KMS-11 (cell line): ENCODE measurements around the gene PLPP1.

ENCODE experiments used
- H2AFZ ChIP-seq: fragments of 200-600 bp; sonication (generic); 2 replicates; pipeline ENCODE4 v1.6.1; 2016; ENCODE audit warnings: antibody characterized with exemption, mixed run types, low read depth
- H3K27ac ChIP-seq: fragments of 200-600 bp; sonication (generic); 2 replicates; pipeline ENCODE4 v1.6.1; 2016; ENCODE audit warnings: mild to moderate bottlenecking, mixed run types
- H3K27me3 ChIP-seq: fragments of 200-600 bp; sonication (generic); 2 replicates; pipeline ENCODE4 v1.6.1; 2017; ENCODE audit warnings: mild to moderate bottlenecking, low read depth, mixed run types, moderate library complexity; ENCODE audit not compliant: insufficient read depth
- H3K36me3 ChIP-seq: fragments of 200-600 bp; sonication (generic); 2 replicates; pipeline ENCODE4 v1.6.1; 2017; ENCODE audit warnings: mild to moderate bottlenecking, mixed run types; ENCODE audit not compliant: insufficient read depth
- H3K4me1 ChIP-seq: fragments of 200-600 bp; sonication (generic); 2 replicates; pipeline ENCODE4 v1.6.1; 2016; ENCODE audit warnings: mild to moderate bottlenecking, low read depth, mixed run types; ENCODE audit not compliant: poor library complexity, severe bottlenecking
- H3K4me2 ChIP-seq: fragments of 200-600 bp; sonication (generic); 2 replicates; pipeline ENCODE4 v1.7.0; 2016; ENCODE audit warnings: mild to moderate bottlenecking, mixed run types
- H3K4me3 ChIP-seq: fragments of 200-600 bp; sonication (generic); IDR thresholded peaks from 2 replicates; pipeline ENCODE4 v1.6.1; 2017; ENCODE audit warnings: low read depth, low read length, mixed read lengths; ENCODE audit not compliant: insufficient read depth
- H3K79me2 ChIP-seq: fragments of 200-600 bp; sonication (generic); 2 replicates; pipeline ENCODE4 v1.6.1; 2016; ENCODE audit warnings: low read depth, mixed run types; ENCODE audit not compliant: insufficient read depth
- H3K9ac ChIP-seq: fragments of 200-600 bp; sonication (generic); 2 replicates; pipeline ENCODE4 v1.6.1; 2016; ENCODE audit warnings: mild to moderate bottlenecking, mixed run types
- H4K20me1 ChIP-seq: fragments of 200-600 bp; sonication (generic); 2 replicates; pipeline ENCODE4 v1.6.1; 2016; ENCODE audit warnings: mild to moderate bottlenecking, mixed run types; ENCODE audit not compliant: insufficient read depth
- CTCF ChIP-seq: fragments of 200-600 bp; sonication (generic); conservative IDR thresholded peaks from 2 replicates; pipeline ENCODE4 v1.6.1; 2017; ENCODE audit warnings: low read depth, mild to moderate bottlenecking, antibody characterized with exemption, low read length, moderate library complexity, mixed read lengths

The PLPP1 gene

GRCh38 chr5:55383254-55383653 lies 151.5 kb downstream of the PLPP1 start:
- Histone ChIP-seq H3K4me2 (no peak overlapping the region), H2AFZ (no peak overlapping the region), H3K9ac (no peak overlapping the region), H3K79me2 (0 out of 2 replicates have a peak, but pooled peaks cover 5% of the 10 kb centered on the region), H4K20me1 (no peaks in the 10 kb centered on the region), H3K4me3 (no peak overlapping the region), H3K36me3 (peaks cover 8% of the 10 kb centered on the region; the same call in 1 of the 2 replicates), H3K4me1 (no peaks in the 10 kb centered on the region), H3K27ac (no peak overlapping the region), H3K27me3 (no peaks in the 10 kb centered on the region)
- no peak for TF ChIP-seq CTCF

GRCh38 chr5:55377810-55378209 lies 157.0 kb downstream of the PLPP1 start:
- no peak for TF ChIP-seq CTCF
- peaks cover 8% of the 10 kb centered on the region for H3K36me3 ChIP-seq

More at GRCh38 chr5:55377810-55378209, 157.0 kb downstream of the PLPP1 start:
- Histone ChIP-seq H4K20me1 (no peaks in the 10 kb centered on the region), H3K27ac (no peak overlapping the region), H3K27me3 (no peaks in the 10 kb centered on the region), H3K4me1 (no peaks in the 10 kb centered on the region), H2AFZ (no peak overlapping the region), H3K9ac (no peak overlapping the region), H3K4me2 (no peak overlapping the region), H3K4me3 (no peak overlapping the region), H3K79me2 (0 out of 2 replicates have a peak, but pooled peaks cover 5% of the 10 kb centered on the region)
